ENCODE results near the gene TPRG1L.
A peak's percentile ranks its signal among the peaks of the same experiment; 100 is the strongest.

Gene TPRG1L

GRCh38 chr1:3586986-3587759 is 37.6 kb upstream of the TPRG1L start:
- no peak overlapping the region for H3K4me3 ChIP-seq (ENCODE audit: low read length)
- TF ChIP-seq CTCF (conservative IDR thresholded peaks at IDR 0.05; ENCODE audit: low read depth, low read length) = no peak
- no peak for DNase-seq (ENCODE audit: low read depth)

GRCh38 chr1:3588395-3588794 is 36.4 kb upstream of the TPRG1L start:
- no peak overlapping the region for H3K4me3 ChIP-seq (ENCODE audit: low read length)

DNA sequence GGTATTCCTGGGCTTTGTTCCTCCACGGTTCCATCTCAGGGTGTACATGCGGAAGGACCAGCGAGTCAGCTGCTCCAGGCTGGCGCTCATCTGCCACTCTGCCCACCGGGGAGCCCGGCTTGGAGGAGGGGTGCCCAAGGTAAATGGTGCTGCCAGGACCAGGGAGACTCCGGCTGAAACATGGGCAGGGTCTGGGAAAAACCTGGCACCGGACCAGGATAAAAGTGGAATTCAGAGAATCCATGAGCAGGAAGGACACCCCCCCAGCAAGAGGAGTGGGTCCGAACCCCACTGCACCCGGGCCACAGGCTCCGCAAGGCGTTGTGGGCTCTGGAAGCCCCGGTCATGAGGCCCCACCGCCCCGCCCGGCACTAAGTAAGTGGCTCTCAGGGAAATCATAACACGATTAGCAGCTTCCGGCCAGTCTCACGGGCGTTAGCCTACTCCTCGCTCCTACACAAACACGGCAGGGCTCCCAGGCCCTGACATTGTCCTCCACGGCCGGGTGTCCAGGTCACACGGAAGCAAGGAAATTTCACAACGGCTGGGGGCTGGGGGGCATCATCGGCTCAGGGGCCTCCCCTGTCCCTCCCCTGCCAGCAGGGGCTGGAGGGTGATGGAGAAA is 34.6 kb upstream of the TPRG1L start:
- no peak for TF ChIP-seq CTCF (conservative IDR thresholded peaks at IDR 0.05; ENCODE audit: low read depth, low read length)
- DNase-seq (ENCODE audit: low read depth) = peak; percentile 37
- H3K4me3 ChIP-seq (ENCODE audit: low read length) = no peak overlapping the region

More at GRCh38 chr1:3588395-3588794, 36.4 kb upstream of the TPRG1L start:
- DNase-seq (ENCODE audit: low read depth) = no peak
- TF ChIP-seq CTCF (conservative IDR thresholded peaks at IDR 0.05; ENCODE audit: low read depth, low read length) = peak; percentile 16

- no peak for DNase-seq (ENCODE audit: low read depth)
- peak; percentile 12 for TF ChIP-seq CTCF (conservative IDR thresholded peaks at IDR 0.05; ENCODE audit: low read depth, low read length)
- H3K4me3 ChIP-seq (ENCODE audit: low read length) = no peak overlapping the region
These were observed 33.6 kb upstream of the TPRG1L start for GRCh38 chr1:3590951-3591865.

DNA sequence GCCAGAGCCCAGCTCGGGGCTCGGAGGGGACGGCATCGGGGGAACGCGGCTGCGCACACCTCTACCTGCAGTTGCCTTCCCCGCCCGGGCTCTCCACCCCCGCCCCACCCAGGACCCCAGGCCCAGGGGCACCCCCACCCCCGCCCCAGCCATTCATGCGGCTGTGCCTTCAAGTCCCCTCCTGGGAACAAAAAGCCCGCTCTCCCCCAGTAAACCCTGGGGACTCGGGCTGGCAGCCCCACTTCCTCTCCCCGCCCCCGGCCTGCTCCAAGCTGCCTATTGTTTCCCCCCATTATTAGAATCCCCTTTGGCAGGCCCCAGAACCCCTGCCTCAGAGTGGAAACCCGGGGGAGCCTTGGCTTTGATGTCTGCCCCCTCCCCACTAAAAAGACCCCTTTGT is 31.5 kb upstream of the TPRG1L start:
- TF ChIP-seq CTCF (conservative IDR thresholded peaks at IDR 0.05; ENCODE audit: low read depth, low read length) = no peak

DNA sequence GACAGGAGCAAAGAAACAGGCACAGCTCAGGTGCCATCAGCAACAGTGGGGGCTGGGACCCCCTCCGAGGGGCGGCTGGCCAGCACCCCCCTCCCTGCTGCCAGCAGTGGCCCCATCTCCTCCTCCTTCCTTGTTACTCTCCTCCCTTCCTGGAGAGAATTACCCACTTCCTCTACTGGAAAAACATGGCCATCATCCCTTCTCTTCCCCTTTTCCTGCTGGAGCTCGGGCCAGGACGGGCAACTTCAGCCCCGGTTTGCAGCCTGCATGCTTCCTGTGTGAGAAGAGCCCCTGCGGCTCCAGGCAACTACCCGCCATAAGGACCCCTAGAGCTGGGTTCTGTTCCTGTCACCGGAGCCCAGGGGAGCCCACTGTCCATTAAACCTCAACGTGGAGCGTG is 31.1 kb upstream of the TPRG1L start:
- H3K4me3 ChIP-seq (ENCODE audit: low read length) = no peak overlapping the region
- no peak for TF ChIP-seq CTCF (conservative IDR thresholded peaks at IDR 0.05; ENCODE audit: low read depth, low read length)
- no peak for DNase-seq (ENCODE audit: low read depth)

More for the DNA sequence above, 31.5 kb upstream of the TPRG1L start:
- no peak overlapping the region for H3K4me3 ChIP-seq (ENCODE audit: low read length)
- DNase-seq (ENCODE audit: low read depth) = no peak

All from retinal pigment epithelial cell (primary cell).